Measurements from ENCODE around the gene PARP2.

GRCh38 chr14:20314026-20314425 is 29.4 kb upstream of the PARP2 start:
- no peak for TF ChIP-seq EZH2 (IDR thresholded peaks at IDR 0.05; ENCODE audit: insufficient read depth, poor library complexity, severe bottlenecking)
- TF ChIP-seq EZH2phosphoT487 (IDR thresholded peaks at IDR 0.05; ENCODE audit: insufficient read depth, low read depth) = no peak

Measured in GM23248 (cell line).